GM19023 (cell line): ENCODE results near the gene CEP41.
"Not testable (repeated sequence)": the region's sequence is repeated elsewhere in the genome, so short reads cannot be mapped to it uniquely, and the experiment has no call there.

ENCODE experiments used
- ATAC-seq: cut with Tn5 transposase; IDR thresholded peaks from one replicate; pipeline ENCODE4 v1.9.1; 2021; ENCODE audit warnings: mild to moderate bottlenecking, moderate library complexity; ENCODE audit not compliant: unreplicated experiment

The CEP41 gene

GRCh38 chr7:130393841-130394411 lies 46.9 kb downstream of the CEP41 start:
- ATAC-seq = no peak

DNA sequence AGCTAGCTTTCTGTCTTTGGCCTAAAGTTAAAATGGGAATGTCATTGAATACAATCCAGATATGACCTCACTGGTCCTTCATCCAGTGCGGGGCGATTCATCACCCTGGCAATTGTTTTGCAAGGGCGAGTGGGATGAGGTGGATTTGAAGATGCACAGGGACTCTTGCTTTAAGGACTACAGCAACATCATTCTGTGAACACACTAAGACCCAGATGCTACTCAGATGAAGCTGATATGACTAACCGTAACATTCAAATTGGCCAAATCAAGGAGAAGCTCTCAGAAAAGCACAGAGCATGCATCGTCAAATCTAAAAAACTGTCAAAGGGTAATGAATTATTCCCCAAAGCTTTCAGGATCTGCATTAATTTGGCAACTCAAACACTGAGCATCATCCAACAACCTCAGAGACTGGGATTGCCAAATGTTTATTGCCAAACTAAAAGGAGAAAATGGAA lies 47.7 kb downstream of the CEP41 start:
- no peak for ATAC-seq

DNA sequence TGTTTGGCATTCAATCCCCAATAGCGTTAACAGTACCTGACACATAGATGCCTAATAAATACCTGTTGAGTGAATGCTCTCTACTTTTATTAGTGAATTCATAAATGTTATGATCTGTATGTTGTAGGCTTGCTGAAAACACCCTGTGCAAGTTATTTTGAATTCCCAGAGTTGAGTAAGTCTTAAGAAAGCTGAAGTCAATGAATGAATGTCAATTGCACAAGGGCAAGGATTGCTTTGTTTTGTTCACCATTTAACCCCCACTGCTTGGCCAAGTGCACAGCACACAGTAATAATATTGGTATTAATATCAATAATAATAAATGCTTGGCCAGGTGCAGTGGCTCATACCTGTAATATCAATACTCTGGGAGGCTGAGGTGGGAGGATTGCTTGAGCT lies 50.3 kb downstream of the CEP41 start:
- no peak for ATAC-seq

DNA sequence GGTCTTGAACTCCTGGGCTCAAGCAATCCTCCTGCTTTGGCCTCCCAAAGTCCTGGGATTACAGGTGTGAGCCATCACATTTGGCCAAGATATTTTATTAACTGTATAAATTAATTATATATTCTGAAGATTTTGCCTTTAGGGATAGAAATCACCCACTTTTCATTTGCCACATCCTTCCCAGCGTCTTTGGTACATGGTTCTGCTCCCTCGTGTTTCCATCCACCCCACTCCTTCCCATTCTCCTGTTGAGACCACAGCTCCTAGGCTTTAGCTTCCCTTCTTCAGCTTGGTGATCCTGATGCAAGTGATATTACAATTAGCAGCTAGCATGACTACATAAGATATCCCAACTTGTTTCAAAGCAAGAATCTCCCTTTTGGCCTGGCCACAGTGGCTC lies 52.1 kb downstream of the CEP41 start:
- ATAC-seq = no peak

- ATAC-seq = no peak
Measured at GRCh38 chr7:130387628-130388403, 53.0 kb downstream of the CEP41 start.

DNA sequence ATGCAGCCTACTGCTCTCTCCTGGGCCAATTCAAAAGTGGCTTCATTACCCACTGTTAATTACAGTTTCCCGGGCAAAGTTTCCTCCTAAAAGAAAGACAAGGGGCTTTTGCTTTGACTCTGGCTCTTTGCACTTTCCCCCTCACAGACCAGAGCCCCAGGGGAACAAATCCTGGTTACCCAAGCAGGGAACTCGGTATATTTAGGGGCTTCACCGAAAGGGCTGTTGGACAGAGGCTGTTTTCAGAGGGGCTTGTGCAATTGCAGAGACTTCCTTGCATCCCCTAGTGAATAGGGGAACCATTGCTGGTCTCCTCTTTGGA lies 53.5 kb downstream of the CEP41 start:
- no peak for ATAC-seq

- no peak for ATAC-seq
Measured at GRCh38 chr7:130386876-130387275, 53.9 kb downstream of the CEP41 start.

GRCh38 chr7:130385600-130386066 lies 55.2 kb downstream of the CEP41 start:
- ATAC-seq = no peak

GRCh38 chr7:130384841-130385599 lies 55.8 kb downstream of the CEP41 start:
- no peak for ATAC-seq

DNA sequence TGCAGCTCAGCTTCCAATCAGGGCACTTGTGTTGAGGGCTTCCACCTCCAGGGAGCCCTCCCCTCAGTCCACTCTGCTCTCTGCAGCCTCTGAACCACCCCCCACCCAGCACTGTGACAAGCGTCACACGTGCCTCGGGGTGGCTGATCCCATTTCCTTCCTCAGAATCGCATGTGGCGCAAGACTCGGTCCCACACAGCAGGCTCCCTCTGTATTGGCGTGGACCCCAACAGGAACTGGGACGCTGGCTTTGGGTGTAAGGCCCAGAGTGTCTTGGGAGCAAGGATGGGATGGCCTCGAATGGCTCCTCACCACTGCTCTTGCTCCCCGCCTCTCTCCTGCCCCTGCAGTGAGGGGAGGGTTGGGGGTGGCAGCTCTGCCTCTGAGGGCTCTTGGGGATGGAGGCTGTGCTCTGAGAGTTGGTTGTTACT lies 56.4 kb downstream of the CEP41 start:
- ATAC-seq = no peak

GRCh38 chr7:130383187-130383980 lies 57.4 kb downstream of the CEP41 start:
- no peak for ATAC-seq

GRCh38 chr7:130381468-130382312 lies 59.1 kb downstream of the CEP41 start:
- no peak for ATAC-seq

- ATAC-seq = no peak
Measured at GRCh38 chr7:130380861-130381455, 59.9 kb downstream of the CEP41 start.

DNA sequence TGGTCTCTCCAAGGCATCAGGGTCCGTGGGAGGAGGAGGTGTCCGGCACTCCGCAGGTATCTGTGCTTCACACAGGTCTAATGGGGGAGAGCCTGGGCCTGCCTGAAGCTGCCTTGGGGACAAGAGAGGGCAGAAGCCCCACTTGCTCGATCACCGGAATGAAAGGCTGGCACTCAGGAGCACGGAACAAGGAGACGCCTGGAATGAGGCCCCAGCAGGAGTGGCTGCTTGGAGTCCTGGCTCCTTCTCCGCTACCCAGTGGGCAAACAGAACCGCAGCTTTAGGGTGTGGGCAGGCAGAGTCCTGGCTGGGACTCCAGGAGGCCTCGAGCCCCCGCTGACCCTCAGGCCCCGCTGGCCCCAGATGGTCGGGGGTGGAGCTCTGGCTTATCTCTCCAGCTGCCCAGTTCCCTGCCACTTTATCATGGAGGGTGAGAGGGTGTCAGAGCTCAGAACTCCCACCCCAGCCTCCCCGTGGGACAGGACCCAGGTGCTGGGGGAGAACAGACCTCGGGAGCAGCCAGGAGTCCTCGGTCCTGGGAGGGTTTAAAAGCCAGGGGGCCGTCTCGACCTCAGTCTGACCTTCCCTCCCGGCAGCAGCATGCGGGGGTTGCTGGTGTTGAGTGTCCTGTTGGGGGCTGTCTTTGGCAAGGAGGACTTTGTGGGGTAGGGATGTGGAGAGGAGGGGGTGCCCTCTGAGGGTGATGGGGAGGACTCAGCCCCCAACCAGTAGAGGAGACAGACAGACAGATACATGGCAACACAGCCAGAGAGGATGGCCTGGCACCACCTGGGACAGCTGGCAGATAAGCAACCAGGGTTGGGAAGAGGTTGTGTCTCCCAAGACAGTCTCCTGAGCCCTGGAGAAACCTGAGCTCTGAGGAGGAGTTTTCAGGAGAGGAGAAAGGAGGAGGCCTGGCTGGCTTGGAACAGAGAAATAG lies 60.6 kb downstream of the CEP41 start, which contains the start of gene CPA1:
Gene CPA1 (plus strand): TSS at position 574 of the 940 bp plus-strand sequence. CDS start 27 bp downstream, at position 601.
- no peak for ATAC-seq

DNA sequence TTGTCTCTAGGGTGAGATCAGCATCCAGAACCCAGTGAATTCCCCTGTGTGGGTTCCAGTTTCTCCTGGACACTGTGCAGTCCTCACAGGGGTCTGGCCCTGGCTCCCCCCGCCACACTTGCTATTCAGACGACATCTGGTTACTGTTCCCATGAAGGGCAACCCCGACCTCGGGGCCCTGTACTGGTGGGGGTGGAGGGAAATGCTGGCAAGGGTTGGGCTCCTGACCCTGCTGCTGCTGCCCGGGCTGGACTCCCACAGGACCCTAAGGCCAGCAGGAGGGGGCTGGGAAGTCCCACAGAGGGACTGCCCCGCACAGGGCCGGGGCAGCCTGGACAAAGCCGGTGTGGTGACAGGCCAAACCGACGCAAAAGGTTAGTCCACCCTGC lies 61.3 kb downstream of the CEP41 start:
- no peak for ATAC-seq

- ATAC-seq = no peak
Measured at GRCh38 chr7:130379019-130379418, 61.8 kb downstream of the CEP41 start.

DNA sequence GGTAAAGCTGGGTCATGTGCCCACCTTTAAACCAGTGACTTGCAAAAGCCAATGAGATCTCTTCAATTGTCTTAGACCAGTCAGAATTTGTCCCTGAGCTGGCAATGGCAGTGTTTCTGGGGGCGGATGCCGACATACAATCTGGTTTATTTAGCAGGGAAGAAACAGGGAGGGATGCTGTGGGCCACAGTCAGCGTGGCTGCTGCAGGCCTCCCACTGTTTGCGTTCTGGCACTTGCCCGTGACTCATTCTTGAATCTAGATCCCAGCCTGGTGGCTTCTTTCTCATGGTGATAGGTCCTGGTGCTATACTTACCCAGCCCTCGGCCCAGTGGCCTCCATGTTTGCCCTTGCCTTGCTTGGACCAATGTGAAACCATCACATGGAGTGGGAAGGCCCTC lies 63.6 kb downstream of the CEP41 start:
- no peak for ATAC-seq

GRCh38 chr7:130376461-130376860 lies 64.4 kb downstream of the CEP41 start:
- ATAC-seq = not testable (repeated sequence)

DNA sequence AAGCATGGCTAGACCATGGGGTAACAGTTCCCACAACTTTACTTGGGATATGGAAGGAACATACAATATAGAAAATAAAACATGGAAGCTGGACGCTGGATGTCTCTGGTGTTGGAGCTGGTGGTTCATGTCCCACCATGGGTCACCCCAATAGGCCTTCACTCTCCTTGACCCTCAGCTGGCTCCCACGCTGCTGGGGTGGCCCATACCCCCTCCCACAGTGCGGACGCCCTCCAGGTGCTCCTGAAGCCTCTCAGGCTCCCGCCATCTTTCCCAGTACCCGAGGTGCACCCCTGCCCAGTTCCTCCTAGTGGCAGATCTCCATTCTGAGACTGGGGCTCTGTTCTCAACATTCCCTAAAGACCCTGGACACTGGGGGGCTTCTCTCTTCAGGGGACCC lies 66.3 kb downstream of the CEP41 start:
- no peak for ATAC-seq
